Ovary (tissue), 9 donors: ENCODE results near the gene THADA. TPM values are rescaled to one million over a fixed set of nuclear protein-coding genes. Genes with fewer than 3 reads are reported as not detected.

ENCODE experiments used
- DNase-seq, 5 donors: peaks; one replicate each; pipeline ENCODE4 v3.0.0-alpha.2; 2019 to 2020
- H3K27ac ChIP-seq, 2 donors: fragments of 200-600 bp; one replicate each; pipeline versions ENCODE4 v1.5.1 to v1.8.0; 2019 to 2022
- H3K27me3 ChIP-seq: fragments of 200-600 bp; one replicate; pipeline ENCODE4 v1.8.0; 2022
- H3K36me3 ChIP-seq: fragments of 200-600 bp; sonication (generic); one replicate; pipeline ENCODE4 v1.5.1; 2019
- H3K4me1 ChIP-seq: one replicate; pipeline ENCODE4 v1.8.1; 2013; ENCODE audit warnings: mild to moderate bottlenecking, moderate library complexity; ENCODE audit not compliant: insufficient read depth
- H3K4me3 ChIP-seq: fragments of 200-600 bp; sonication (generic); one replicate; pipeline ENCODE4 v1.5.1; 2017
- H3K9me3 ChIP-seq, 2 donors: fragments of 200-600 bp in 1 of 2; sonication (generic) in 1 of 2; one replicate each; pipeline versions ENCODE4 v1.5.1 to v1.8.1; 2013 to 2019; ENCODE audit warnings: mild to moderate bottlenecking in 1 of 2, moderate library complexity in 1 of 2
- CTCF ChIP-seq, 3 donors: fragments of 450-650 bp in 2 of 3; fragments of 200-600 bp in 1 of 3; IDR thresholded peaks; one replicate each; pipeline versions ENCODE4 v1.5.1 to v1.8.0; 2016 to 2022; ENCODE audit warnings: antibody characterized with exemption in 3 of 3, mild to moderate bottlenecking in 1 of 3
- EP300 ChIP-seq: sonication (generic); formaldehyde crosslinking; IDR thresholded peaks from one replicate; pipeline ENCODE4 v1.6.1; 2017; ENCODE audit warnings: antibody characterized with exemption
- POLR2A ChIP-seq: fragments of 450-650 bp; IDR thresholded peaks from one replicate; pipeline ENCODE4 v1.6.1; 2017; ENCODE audit warnings: antibody characterized with exemption, mild to moderate bottlenecking, moderate library complexity
- WGBS, 3 donors: extraction: QIAGEN DNeasy Blood & Tissue Kit in 1 of 3; methylation state at CpG; one replicate each; pipeline versions ENCODE4 v1.1.5 to v1.1.7; 2013 to 2017; 5-methylcytosine and 5-hydroxymethylcytosine counted together
- intact Hi-C, 4 donors: fragments of 100-400 bp; cut with DNase I; formaldehyde crosslinking; loops; one replicate each; pipeline versions ENCODE4 v1.11.0 to v1.15.1; 2022 to 2023
- polyA plus RNA-seq, 2 donors: library from polyadenylated mRNA; stranded (reverse); fragments of 200-250 nt in 1 of 2; fragments of 350-450 nt in 1 of 2; fragmentation: Illumina TruSeq in 1 of 2; extraction: RNeasy Lipid Tissue Mini Kit (QIAGEN cat#74804) in 1 of 2; gene quantifications; one replicate each; pipeline ENCODE4 v1.2.3, GENCODE V29; 2013 to 2014
- total RNA-seq, 7 donors: library from RNA; depleted of rRNA in 2 of 7; stranded (reverse); fragments of >200 nt in 2 of 7; fragmentation: NEBNext Ultra II Directional in 3 of 7; extraction: Animal tissue kit (Norgen Biotek cat#: 25700) in 3 of 7; gene quantifications; one replicate each; pipeline versions ENCODE4 v1.1.0 to v1.2.4, GENCODE V29; 2016 to 2023
- donor health status: DM: no; HTN: no; CAD: no; lungs with moderate emphysema.
- donor health status: DM: no; HTN: no; CAD: no.
- donor health status: Bipolar disorder and iron deficiency.
- donor health status: DM: yes; HTN: yes; CAD: no.
- donor health status: DM: no; HTN: no; CAD: no.
- donor health status: DM: yes; HTN: yes; CAD: no.

THADA gene
- total and polyA plus RNA-seq, 9 donors, result 14.0 to 46.8 (median 28.6) TPM

GRCh38 chr2:43346602-43347567, 249.0 kb downstream of the THADA start:
- H3K27me3 ChIP-seq, result no peaks in the 10 kb centered on the region
- no peak overlapping the region for H3K4me3 ChIP-seq
- no peaks in the 10 kb centered on the region for H3K9me3 ChIP-seq
- no peak for DNase-seq
- WGBS, 3 donors, result 69 to 75% (median 73%) methylated on average over 13 of the region's 13 CpGs
- intact Hi-C loops, result loop anchor here in 2 of 4 donors (10.0 kb wide), 2 partner anchors 48 to 382 kb away; no protein-coding TSS in a partner anchor
- H3K36me3 ChIP-seq, result no peaks in the 10 kb centered on the region
- H3K27ac ChIP-seq, result peak overlapping the region in 1 of 2 donors; percentile 78
- no peak for TF ChIP-seq EP300
- peaks cover 40% of the 10 kb centered on the region for H3K4me1 ChIP-seq

GRCh38 chr2:43345872-43346271, 250.0 kb downstream of the THADA start:
- no peak overlapping the region for H3K4me3 ChIP-seq
- no peaks in the 10 kb centered on the region for H3K27me3 ChIP-seq
- 94 to 95% (median 95%) methylated on average over 5 of the region's 5 CpGs for WGBS, 3 donors
- no peaks in the 10 kb centered on the region for H3K9me3 ChIP-seq
- H3K27ac ChIP-seq, result peak overlapping the region; percentile 70 to 78
- no peak for DNase-seq
- H3K4me1 ChIP-seq, result peaks cover 42% of the 10 kb centered on the region
- no peak for TF ChIP-seq EP300
- no peak for TF ChIP-seq POLR2A
- TF ChIP-seq CTCF (IDR thresholded peaks at IDR 0.05), result no peak
- intact Hi-C loops, result loop anchor here in 2 of 4 donors (10.0 kb wide), 2 partner anchors 49 to 381 kb away; no protein-coding TSS in a partner anchor
- no peaks in the 10 kb centered on the region for H3K36me3 ChIP-seq

GRCh38 chr2:43345391-43345813, 250.4 kb downstream of the THADA start:
- intact Hi-C loops, result loop anchor here in 2 of 4 donors (10.0 kb wide), 2 partner anchors 49 to 381 kb away; no protein-coding TSS in a partner anchor
- H3K27ac ChIP-seq, result peak overlapping the region; percentile 70 to 78
- TF ChIP-seq EP300 (no peak), CTCF (IDR thresholded peaks at IDR 0.05) (peak in 1 of 3 donors; percentile 18), POLR2A (no peak)
- no peaks in the 10 kb centered on the region for H3K36me3 ChIP-seq
- WGBS, 3 donors, result 41 to 50% (median 45%) methylated on average over 5 of the region's 5 CpGs
- H3K27me3 ChIP-seq, result no peaks in the 10 kb centered on the region
- no peak overlapping the region for H3K4me3 ChIP-seq
- no peak for DNase-seq
- no peaks in the 10 kb centered on the region for H3K9me3 ChIP-seq
- H3K4me1 ChIP-seq, result peaks cover 42% of the 10 kb centered on the region

- TF ChIP-seq POLR2A (no peak), EP300 (no peak), CTCF (IDR thresholded peaks at IDR 0.05) (no peak)
- WGBS, 3 donors, result 20 to 30% (median 23%) methylated on average over 5 of the region's 5 CpGs
- intact Hi-C loops, result loop anchor here in 2 of 4 donors (10.0 kb wide), 2 partner anchors 50 to 380 kb away; no protein-coding TSS in a partner anchor
- H3K4me3 ChIP-seq, result no peak overlapping the region
- no peaks in the 10 kb centered on the region for H3K27me3 ChIP-seq
- H3K4me1 ChIP-seq, result peaks cover 44% of the 10 kb centered on the region
- H3K36me3 ChIP-seq, result no peaks in the 10 kb centered on the region
- H3K27ac ChIP-seq, result peak overlapping the region; percentile 70 to 78
- H3K9me3 ChIP-seq, result no peaks in the 10 kb centered on the region
- no peak for DNase-seq
Measured at GRCh38 chr2:43344868-43345373, 250.9 kb downstream of the THADA start.
